HEK293 (cell line): Measurements from ENCODE around the gene RABEP1.

Experiments
- EGR2 ChIP-seq: fragments of 450-650 bp; formaldehyde crosslinking; IDR thresholded peaks from 2 replicates; pipeline ENCODE4 v1.5.1; 2016; ENCODE audit warnings: low read depth, missing biosample characterization, missing genetic modification characterization
- HOXA7 ChIP-seq: sonication (generic); formaldehyde crosslinking; IDR thresholded peaks from 2 replicates; pipeline ENCODE4 v1.8.1; 2022; ENCODE audit warnings: missing genetic modification reagents, borderline replicate concordance
- INSM2 ChIP-seq: fragments of 450-650 bp; formaldehyde crosslinking; IDR thresholded peaks from 2 replicates; pipeline ENCODE4 v1.5.1; 2016; ENCODE audit warnings: missing biosample characterization, missing genetic modification characterization
- KLF10 ChIP-seq: fragments of 450-650 bp; IDR thresholded peaks from 2 replicates; pipeline ENCODE4 v1.5.1; 2018; ENCODE audit warnings: missing biosample characterization, mild to moderate bottlenecking, missing genetic modification characterization
- MEIS1 ChIP-seq: sonication (generic); formaldehyde crosslinking; IDR thresholded peaks from 2 replicates; pipeline ENCODE4 v1.8.1; 2022; ENCODE audit warnings: missing genetic modification reagents, mild to moderate bottlenecking, borderline replicate concordance
- OSR2 ChIP-seq: fragments of 450-650 bp; formaldehyde crosslinking; IDR thresholded peaks from 2 replicates; pipeline ENCODE4 v1.5.1; 2016; ENCODE audit warnings: missing biosample characterization, missing genetic modification characterization
- SP7 ChIP-seq: fragments of 450-650 bp; formaldehyde crosslinking; IDR thresholded peaks from 2 replicates; pipeline ENCODE4 v1.5.1; 2016; ENCODE audit warnings: missing biosample characterization, missing genetic modification characterization
- TRIM28 ChIP-seq: IDR thresholded peaks from 2 replicates; pipeline ENCODE4 v1.6.1; 2011; ENCODE audit warnings: low read length, control low read depth, borderline replicate concordance
- ZBTB49 ChIP-seq: fragments of 450-650 bp; formaldehyde crosslinking; IDR thresholded peaks from 2 replicates; pipeline ENCODE4 v1.5.1; 2016; ENCODE audit warnings: missing biosample characterization, missing genetic modification characterization, low read depth
- ZBTB8A ChIP-seq: fragments of 450-650 bp; formaldehyde crosslinking; IDR thresholded peaks from 2 replicates; pipeline ENCODE4 v1.5.1; 2016; ENCODE audit warnings: missing biosample characterization, missing genetic modification characterization
- ZNF114 ChIP-seq: fragments of 450-650 bp; formaldehyde crosslinking; IDR thresholded peaks from 2 replicates; pipeline ENCODE4 v1.5.0; 2017; ENCODE audit warnings: missing biosample characterization, missing genetic modification characterization
- ZNF18 ChIP-seq: fragments of 450-650 bp; formaldehyde crosslinking; IDR thresholded peaks from 2 replicates; pipeline ENCODE4 v1.5.1; 2016; ENCODE audit warnings: missing biosample characterization, missing genetic modification characterization
- ZNF202 ChIP-seq: fragments of 450-650 bp; formaldehyde crosslinking; IDR thresholded peaks from 2 replicates; pipeline ENCODE4 v1.5.1; 2016; ENCODE audit warnings: missing biosample characterization, missing genetic modification characterization, borderline replicate concordance
- ZNF211 ChIP-seq: fragments of 450-650 bp; formaldehyde crosslinking; IDR thresholded peaks from 2 replicates; pipeline ENCODE4 v1.5.1; 2016; ENCODE audit warnings: low read depth, missing biosample characterization, missing genetic modification characterization
- ZNF24 ChIP-seq: fragments of 450-650 bp; formaldehyde crosslinking; IDR thresholded peaks from 2 replicates; pipeline ENCODE4 v1.5.1; 2016; ENCODE audit warnings: missing biosample characterization, missing genetic modification characterization
- ZNF248 ChIP-seq: fragments of 450-650 bp; formaldehyde crosslinking; IDR thresholded peaks from 2 replicates; pipeline ENCODE4 v1.5.1; 2017; ENCODE audit warnings: missing biosample characterization, missing genetic modification characterization
- ZNF366 ChIP-seq: fragments of 450-650 bp; formaldehyde crosslinking; conservative IDR thresholded peaks from 2 replicates; pipeline ENCODE4 v1.5.1; 2016; ENCODE audit warnings: missing biosample characterization, missing genetic modification characterization
- ZNF37A ChIP-seq: fragments of 450-650 bp; IDR thresholded peaks from 2 replicates; pipeline ENCODE4 v1.5.1; 2018; ENCODE audit warnings: missing biosample characterization, missing genetic modification characterization
- ZNF394 ChIP-seq: fragments of 450-650 bp; formaldehyde crosslinking; IDR thresholded peaks from 2 replicates; pipeline ENCODE4 v1.5.1; 2016; ENCODE audit warnings: missing biosample characterization, missing genetic modification characterization, mild to moderate bottlenecking, moderate library complexity, borderline replicate concordance
- ZNF473 ChIP-seq: fragments of 450-650 bp; formaldehyde crosslinking; IDR thresholded peaks from 2 replicates; pipeline ENCODE4 v1.5.1; 2017; ENCODE audit warnings: missing biosample characterization, missing genetic modification characterization
- ZNF510 ChIP-seq: fragments of 450-650 bp; formaldehyde crosslinking; IDR thresholded peaks from 2 replicates; pipeline ENCODE4 v1.5.1; 2018; ENCODE audit warnings: mild to moderate bottlenecking, missing genetic modification characterization, missing biosample characterization; ENCODE audit not compliant: insufficient replicate concordance
- ZNF521 ChIP-seq: fragments of 450-650 bp; formaldehyde crosslinking; IDR thresholded peaks from 2 replicates; pipeline ENCODE4 v1.5.1; 2017; ENCODE audit warnings: missing biosample characterization, mild to moderate bottlenecking, missing genetic modification characterization
- ZNF530 ChIP-seq: fragments of 450-650 bp; formaldehyde crosslinking; IDR thresholded peaks from 2 replicates; pipeline ENCODE4 v1.5.1; 2016; ENCODE audit warnings: low read depth, missing biosample characterization, missing genetic modification characterization
- ZNF555 ChIP-seq: fragments of 450-650 bp; formaldehyde crosslinking; conservative IDR thresholded peaks from 2 replicates; pipeline ENCODE4 v1.5.1; 2017; ENCODE audit warnings: missing biosample characterization, mild to moderate bottlenecking, missing genetic modification characterization, inconsistent platforms
- ZNF561 ChIP-seq: fragments of 450-650 bp; IDR thresholded peaks from 2 replicates; pipeline ENCODE4 v1.5.1; 2018; ENCODE audit warnings: missing biosample characterization, missing genetic modification characterization, borderline replicate concordance
- ZNF600 ChIP-seq: fragments of 450-650 bp; formaldehyde crosslinking; IDR thresholded peaks from 2 replicates; pipeline ENCODE4 v1.5.1; 2016; ENCODE audit warnings: missing biosample characterization, missing genetic modification characterization
- ZNF629 ChIP-seq: fragments of 450-650 bp; formaldehyde crosslinking; IDR thresholded peaks from 2 replicates; pipeline ENCODE4 v1.5.1; 2017; ENCODE audit warnings: missing biosample characterization, missing genetic modification characterization
- ZNF654 ChIP-seq: fragments of 450-650 bp; formaldehyde crosslinking; IDR thresholded peaks from 2 replicates; pipeline ENCODE4 v1.5.1; 2016; ENCODE audit warnings: low read depth, missing biosample characterization, missing genetic modification characterization
- ZNF776 ChIP-seq: fragments of 450-650 bp; formaldehyde crosslinking; IDR thresholded peaks from 2 replicates; pipeline ENCODE4 v1.5.0; 2017; ENCODE audit warnings: missing biosample characterization, missing genetic modification characterization, borderline replicate concordance
- ZSCAN16 ChIP-seq: fragments of 450-650 bp; formaldehyde crosslinking; IDR thresholded peaks from 2 replicates; pipeline ENCODE4 v1.5.1; 2016; ENCODE audit warnings: missing biosample characterization, missing genetic modification characterization
- TF ChIP-seq, protein P1 (sequence below): fragments of 450-650 bp; formaldehyde crosslinking; IDR thresholded peaks from 2 replicates; pipeline ENCODE4 v1.5.1; 2016; ENCODE audit warnings: missing biosample characterization, missing genetic modification characterization
- TF ChIP-seq, protein P2 (sequence below): fragments of 450-650 bp; formaldehyde crosslinking; IDR thresholded peaks from 2 replicates; pipeline ENCODE4 v1.5.1; 2017; ENCODE audit warnings: missing biosample characterization, missing genetic modification characterization

The RABEP1 gene

DNA sequence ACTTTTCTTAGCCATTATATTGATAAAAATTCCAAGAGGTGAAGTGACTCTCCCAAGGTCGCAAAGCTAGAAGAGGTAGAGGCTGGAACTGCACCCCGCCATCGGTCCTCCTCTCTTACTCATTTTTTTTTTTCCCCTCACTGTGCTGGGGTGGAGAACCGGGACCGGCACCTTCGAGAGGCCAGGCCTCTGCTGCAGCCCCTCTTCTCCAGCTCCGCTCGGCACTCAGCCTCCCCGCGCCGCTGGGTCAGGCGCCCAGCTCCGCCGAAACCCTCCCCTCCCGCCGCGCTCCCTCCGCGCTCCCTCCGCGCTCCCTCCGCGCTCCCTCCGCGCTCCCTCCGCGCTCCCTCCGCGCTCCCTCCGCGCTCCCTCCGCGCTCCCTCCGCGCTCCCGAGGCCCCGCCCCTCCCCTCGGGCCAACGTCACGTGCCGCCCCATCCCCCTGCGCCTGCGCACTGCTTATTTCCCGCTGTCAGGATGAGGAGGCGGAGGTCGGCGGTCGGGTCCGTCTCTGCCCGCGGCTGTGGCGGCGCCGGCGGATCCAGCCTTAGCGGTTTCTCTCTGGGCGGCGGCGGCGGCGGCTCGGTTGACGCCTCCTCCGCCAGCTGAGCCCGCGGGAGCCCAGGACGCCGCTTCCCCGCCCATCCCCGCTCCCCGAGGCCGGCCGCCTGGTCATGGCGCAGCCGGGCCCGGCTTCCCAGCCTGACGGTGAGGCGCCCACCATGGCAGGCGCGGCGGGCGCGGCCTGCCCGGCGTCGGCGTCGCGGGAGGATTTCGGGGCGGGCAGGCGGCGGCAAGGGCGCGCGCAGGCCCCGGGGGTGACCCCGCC is at the start of gene RABEP1 (continued):
- TF ChIP-seq ZBTB49 (tag by site-specific recombination) (no peak), ZNF600 (tag by site-specific recombination) (0 out of 2 replicates have a peak, but pooled peaks have one; percentile 36), ZNF24 (tag by site-specific recombination) (no peak), ZNF629 (tag by site-specific recombination) (no peak), ZNF37A (no peak), ZNF555 (tag by site-specific recombination) (no peak), ZNF510 (tag by site-specific recombination) (no peak), KLF10 (peak; percentile 65), ZNF473 (tag by site-specific recombination) (no peak), TRIM28 (no peak), ZNF530 (tag by site-specific recombination) (no peak), OSR2 (tag by site-specific recombination) (no peak), ZNF654 (tag by site-specific recombination) (no peak), ZNF521 (tag by site-specific recombination) (no peak), ZNF394 (tag by site-specific recombination) (no peak), SP7 (tag by site-specific recombination) (peak; percentile 64), ZNF202 (no peak), ZNF114 (no peak), ZBTB8A (tag by site-specific recombination) (peak; percentile 57; the same call in 1 of the 2 replicates), INSM2 (tag by site-specific recombination) (no peak), ZNF776 (tag by site-specific recombination) (no peak), ZNF561 (peak; percentile 93; the same call in 1 of the 2 replicates), HOXA7 (no peak), ZNF366 (tag by site-specific recombination) (0 out of 2 replicates have a peak, but pooled peaks have one; percentile 23), ZNF248 (tag by site-specific recombination) (no peak), MEIS1 (0 out of 2 replicates have a peak, but pooled peaks have one; percentile 30), ZSCAN16 (tag by site-specific recombination) (no peak), ZNF18 (tag by site-specific recombination) (no peak), ZNF211 (no peak), EGR2 (tag by site-specific recombination) (no peak)
- TF ChIP-seq, protein P1, sequence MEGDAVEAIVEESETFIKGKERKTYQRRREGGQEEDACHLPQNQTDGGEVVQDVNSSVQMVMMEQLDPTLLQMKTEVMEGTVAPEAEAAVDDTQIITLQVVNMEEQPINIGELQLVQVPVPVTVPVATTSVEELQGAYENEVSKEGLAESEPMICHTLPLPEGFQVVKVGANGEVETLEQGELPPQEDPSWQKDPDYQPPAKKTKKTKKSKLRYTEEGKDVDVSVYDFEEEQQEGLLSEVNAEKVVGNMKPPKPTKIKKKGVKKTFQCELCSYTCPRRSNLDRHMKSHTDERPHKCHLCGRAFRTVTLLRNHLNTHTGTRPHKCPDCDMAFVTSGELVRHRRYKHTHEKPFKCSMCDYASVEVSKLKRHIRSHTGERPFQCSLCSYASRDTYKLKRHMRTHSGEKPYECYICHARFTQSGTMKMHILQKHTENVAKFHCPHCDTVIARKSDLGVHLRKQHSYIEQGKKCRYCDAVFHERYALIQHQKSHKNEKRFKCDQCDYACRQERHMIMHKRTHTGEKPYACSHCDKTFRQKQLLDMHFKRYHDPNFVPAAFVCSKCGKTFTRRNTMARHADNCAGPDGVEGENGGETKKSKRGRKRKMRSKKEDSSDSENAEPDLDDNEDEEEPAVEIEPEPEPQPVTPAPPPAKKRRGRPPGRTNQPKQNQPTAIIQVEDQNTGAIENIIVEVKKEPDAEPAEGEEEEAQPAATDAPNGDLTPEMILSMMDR (tag by site-specific recombination): peak; percentile 54
- TF ChIP-seq, protein P2, sequence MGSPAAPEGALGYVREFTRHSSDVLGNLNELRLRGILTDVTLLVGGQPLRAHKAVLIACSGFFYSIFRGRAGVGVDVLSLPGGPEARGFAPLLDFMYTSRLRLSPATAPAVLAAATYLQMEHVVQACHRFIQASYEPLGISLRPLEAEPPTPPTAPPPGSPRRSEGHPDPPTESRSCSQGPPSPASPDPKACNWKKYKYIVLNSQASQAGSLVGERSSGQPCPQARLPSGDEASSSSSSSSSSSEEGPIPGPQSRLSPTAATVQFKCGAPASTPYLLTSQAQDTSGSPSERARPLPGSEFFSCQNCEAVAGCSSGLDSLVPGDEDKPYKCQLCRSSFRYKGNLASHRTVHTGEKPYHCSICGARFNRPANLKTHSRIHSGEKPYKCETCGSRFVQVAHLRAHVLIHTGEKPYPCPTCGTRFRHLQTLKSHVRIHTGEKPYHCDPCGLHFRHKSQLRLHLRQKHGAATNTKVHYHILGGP: no peak
